SK-N-SH treated with all-trans-retinoic acid at 6 μM for 48 hours (cell line): Measurements from ENCODE around the gene ADAM30.

ENCODE experiments used
- BACH2 ChIP-seq: fragments of 250-450 bp; sonication (Bioruptor Pico); IDR thresholded peaks from 2 replicates; pipeline ENCODE4 v1.9.0; 2021; ENCODE audit warnings: mild to moderate bottlenecking, borderline replicate concordance
- CSRNP3 ChIP-seq: fragments of 250-450 bp; sonication (Bioruptor Pico); IDR thresholded peaks from 2 replicates; pipeline ENCODE4 v1.5.1; 2021; ENCODE audit warnings: mild to moderate bottlenecking, moderate library complexity
- RARB ChIP-seq: fragments of 250-450 bp; sonication (Bioruptor Pico); IDR thresholded peaks from 2 replicates; pipeline ENCODE4 v1.8.0; 2021; ENCODE audit warnings: mild to moderate bottlenecking, moderate library complexity
- TCF4 ChIP-seq: fragments of 250-450 bp; sonication (Bioruptor Pico); IDR thresholded peaks from 2 replicates; pipeline ENCODE4 v1.8.0; 2021; ENCODE audit warnings: mild to moderate bottlenecking, moderate library complexity, borderline replicate concordance
- ZC3H10 ChIP-seq: fragments of 250-450 bp; sonication (Bioruptor Pico); IDR thresholded peaks from 2 replicates; pipeline ENCODE4 v1.5.1; 2021; ENCODE audit warnings: mild to moderate bottlenecking, moderate library complexity
- ZFP30 ChIP-seq: fragments of 450-650 bp; formaldehyde crosslinking; IDR thresholded peaks from 2 replicates; pipeline ENCODE4 v1.5.0; 2022; ENCODE audit warnings: mild to moderate bottlenecking, moderate library complexity
- TF ChIP-seq, protein P1 (sequence below): fragments of 250-450 bp; sonication (Bioruptor Pico); IDR thresholded peaks from 2 replicates; pipeline ENCODE4 v1.5.0; 2020; ENCODE audit warnings: mild to moderate bottlenecking, moderate library complexity

- TF ChIP-seq BACH2 (no peak), ZC3H10 (no peak), ZFP30 (CRISPR knock-in tag) (no peak), CSRNP3 (no peak), RARB (CRISPR knock-in tag) (no peak), TCF4 (CRISPR knock-in tag) (no peak)
- TF ChIP-seq, protein P1, sequence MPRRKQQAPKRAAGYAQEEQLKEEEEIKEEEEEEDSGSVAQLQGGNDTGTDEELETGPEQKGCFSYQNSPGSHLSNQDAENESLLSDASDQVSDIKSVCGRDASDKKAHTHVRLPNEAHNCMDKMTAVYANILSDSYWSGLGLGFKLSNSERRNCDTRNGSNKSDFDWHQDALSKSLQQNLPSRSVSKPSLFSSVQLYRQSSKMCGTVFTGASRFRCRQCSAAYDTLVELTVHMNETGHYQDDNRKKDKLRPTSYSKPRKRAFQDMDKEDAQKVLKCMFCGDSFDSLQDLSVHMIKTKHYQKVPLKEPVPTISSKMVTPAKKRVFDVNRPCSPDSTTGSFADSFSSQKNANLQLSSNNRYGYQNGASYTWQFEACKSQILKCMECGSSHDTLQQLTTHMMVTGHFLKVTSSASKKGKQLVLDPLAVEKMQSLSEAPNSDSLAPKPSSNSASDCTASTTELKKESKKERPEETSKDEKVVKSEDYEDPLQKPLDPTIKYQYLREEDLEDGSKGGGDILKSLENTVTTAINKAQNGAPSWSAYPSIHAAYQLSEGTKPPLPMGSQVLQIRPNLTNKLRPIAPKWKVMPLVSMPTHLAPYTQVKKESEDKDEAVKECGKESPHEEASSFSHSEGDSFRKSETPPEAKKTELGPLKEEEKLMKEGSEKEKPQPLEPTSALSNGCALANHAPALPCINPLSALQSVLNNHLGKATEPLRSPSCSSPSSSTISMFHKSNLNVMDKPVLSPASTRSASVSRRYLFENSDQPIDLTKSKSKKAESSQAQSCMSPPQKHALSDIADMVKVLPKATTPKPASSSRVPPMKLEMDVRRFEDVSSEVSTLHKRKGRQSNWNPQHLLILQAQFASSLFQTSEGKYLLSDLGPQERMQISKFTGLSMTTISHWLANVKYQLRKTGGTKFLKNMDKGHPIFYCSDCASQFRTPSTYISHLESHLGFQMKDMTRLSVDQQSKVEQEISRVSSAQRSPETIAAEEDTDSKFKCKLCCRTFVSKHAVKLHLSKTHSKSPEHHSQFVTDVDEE (CRISPR knock-in tag): no peak
Measured at GRCh38 chr1:119943216-119943615, 46.9 kb upstream of the ADAM30 start.
